ENCODE measurements around the gene XAF1.

DNA sequence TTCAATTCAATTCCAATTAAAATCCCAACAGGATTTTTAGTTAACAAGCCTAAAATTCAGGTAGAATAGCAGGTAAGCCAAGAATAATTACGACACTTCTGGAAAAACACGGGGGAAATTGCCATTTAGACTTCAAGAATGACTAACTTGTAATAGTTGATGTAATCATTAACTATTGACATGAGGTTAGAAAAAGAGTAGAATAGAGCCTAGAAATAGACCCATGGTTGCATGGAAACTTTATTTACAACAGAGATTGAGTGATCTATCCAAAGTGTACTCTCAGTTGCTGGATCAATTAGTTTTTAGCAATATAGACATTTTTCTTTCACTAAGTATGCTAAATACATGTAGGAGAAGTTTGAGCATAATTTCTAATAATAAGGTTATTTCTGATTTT is 39.1 kb upstream of the XAF1 start:
- TF ChIP-seq POLR2A (IDR thresholded peaks at IDR 0.05) (no peak), CTCF (IDR thresholded peaks at IDR 0.05) (no peak), POLR2AphosphoS5 (IDR thresholded peaks at IDR 0.05) (no peak), EP300 (IDR thresholded peaks at IDR 0.05; ENCODE audit: low read depth) (no peak)

Data from transverse colon (tissue), 4 donors.